Muscle of back (tissue), 11 donors: Measurements from ENCODE around the gene GABRA5. TPM values are rescaled to one million over a fixed set of nuclear protein-coding genes. Genes with fewer than 3 reads are reported as not detected.

Experiments
- DNase-seq, 3 donors: peaks; one replicate each; pipeline versions ENCODE4 v3.0.0 to v3.0.0-alpha.2; 2013
- polyA plus RNA-seq, 10 donors: library from polyadenylated mRNA; unstranded; fragments of 120-200 nt; gene quantifications; one replicate each; pipeline ENCODE4 v1.2.1, GENCODE V29; 2013; ENCODE audit not compliant: insufficient read length in 10 of 10

Gene GABRA5
- polyA plus RNA-seq, 10 donors = 0.14 to 0.68 (median 0.31) TPM

GRCh38 chr15:26926081-26926480 is 59.2 kb downstream of the GABRA5 start:
- peak in 2 of 3 donors; percentile 49 to 70 for DNase-seq

GRCh38 chr15:26928051-26928450 is 61.2 kb downstream of the GABRA5 start:
- DNase-seq = peak in 2 of 3 donors; percentile 17 to 26

- no peak for DNase-seq
Observed at GRCh38 chr15:26929588-26929987, 62.7 kb downstream of the GABRA5 start.

GRCh38 chr15:26934848-26935247 is 68.0 kb downstream of the GABRA5 start:
- DNase-seq = no peak

- no peak for DNase-seq
Observed at GRCh38 chr15:26935322-26935721, 68.5 kb downstream of the GABRA5 start.

- no peak for DNase-seq
Observed at GRCh38 chr15:26936502-26936901, 69.6 kb downstream of the GABRA5 start.

- no peak for DNase-seq
Observed at GRCh38 chr15:26937134-26937533, 70.3 kb downstream of the GABRA5 start.

- no peak for DNase-seq
Observed at GRCh38 chr15:26939398-26939797, 72.5 kb downstream of the GABRA5 start.

GRCh38 chr15:26941489-26941888 is 74.6 kb downstream of the GABRA5 start:
- DNase-seq = no peak

GRCh38 chr15:26943866-26944265 is 77.0 kb downstream of the GABRA5 start:
- DNase-seq = peak in 1 of 3 donors; percentile 45

GRCh38 chr15:26945046-26945445 is 78.2 kb downstream of the GABRA5 start:
- no peak for DNase-seq

GRCh38 chr15:26950001-26950400 is 83.1 kb downstream of the GABRA5 start:
- no peak for DNase-seq

- no peak for DNase-seq
Observed at GRCh38 chr15:26954403-26954802, 87.5 kb downstream of the GABRA5 start.

- peak; percentile 39 to 79 (median 71) for DNase-seq
Observed at GRCh38 chr15:26967719-26968269, 100.9 kb downstream of the GABRA5 start.

- DNase-seq = no peak
Observed at GRCh38 chr15:26968806-26969205, 101.9 kb downstream of the GABRA5 start.

GRCh38 chr15:26970712-26971210 is 103.9 kb downstream of the GABRA5 start, which contains the start of gene GABRG3:
Gene GABRG3 (plus strand): TSS chr15:26971181.
- DNase-seq = peak in 2 of 3 donors; percentile 17 to 30

- peak in 1 of 3 donors; percentile 33 for DNase-seq
Observed at GRCh38 chr15:26971271-26972018, 104.6 kb downstream of the GABRA5 start.

- DNase-seq = no peak
Observed at GRCh38 chr15:26972636-26973035, 105.8 kb downstream of the GABRA5 start.

GRCh38 chr15:26974120-26974780 is 107.4 kb downstream of the GABRA5 start:
- DNase-seq = peak; percentile 7 to 51 (median 26)

- no peak for DNase-seq
Observed at GRCh38 chr15:26981492-26981891, 114.6 kb downstream of the GABRA5 start.

- no peak for DNase-seq
Observed at GRCh38 chr15:26983822-26984221, 117.0 kb downstream of the GABRA5 start.

- DNase-seq = no peak
Observed at GRCh38 chr15:26985050-26985449, 118.2 kb downstream of the GABRA5 start.

- no peak for DNase-seq
Observed at GRCh38 chr15:26996250-26996649, 129.4 kb downstream of the GABRA5 start.
